ENCODE results near the gene JSRP1.

The JSRP1 gene

DNA sequence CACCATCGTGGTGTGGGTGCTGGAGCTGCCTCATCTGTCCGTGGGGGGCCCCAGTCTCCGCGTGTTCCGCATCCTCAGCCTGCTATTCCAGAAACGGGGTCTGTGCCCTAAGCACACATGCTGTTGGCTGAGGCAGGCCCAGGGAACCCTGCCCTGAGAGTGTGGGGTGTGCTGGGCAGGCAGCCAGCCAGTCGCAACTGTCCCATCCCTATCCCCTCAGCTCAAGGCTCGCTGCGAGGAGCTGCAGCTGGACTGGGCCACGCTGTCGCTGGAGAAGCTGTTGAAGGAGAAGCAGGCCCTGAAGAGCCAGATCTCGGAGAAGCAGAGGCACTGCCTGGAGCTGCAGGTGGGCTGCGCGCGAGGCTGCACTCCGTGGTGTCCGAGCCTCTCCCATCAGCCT is 42.0 kb downstream of the JSRP1 start:
- no peak for DNase-seq

DNA sequence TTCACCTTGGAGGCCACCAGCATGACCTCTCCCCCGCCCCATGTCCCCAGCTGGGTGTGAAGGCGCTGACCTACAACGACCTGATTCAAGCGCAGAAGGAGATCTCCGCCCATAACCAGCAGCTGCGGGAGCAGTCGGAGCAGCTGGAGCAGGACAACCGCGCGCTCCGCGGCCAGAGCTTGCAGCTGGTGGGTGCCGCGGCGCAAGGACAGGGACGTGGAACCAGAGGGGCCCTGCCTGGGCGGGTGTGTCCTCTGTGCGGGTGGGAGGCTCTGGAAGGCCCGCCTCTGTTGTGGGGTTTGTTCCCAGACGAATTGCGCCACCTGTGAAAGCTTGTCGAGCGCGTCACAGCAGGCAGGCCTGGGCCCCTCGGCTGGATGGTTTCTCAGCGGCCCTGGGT is 42.4 kb downstream of the JSRP1 start:
- DNase-seq = no peak

DNA sequence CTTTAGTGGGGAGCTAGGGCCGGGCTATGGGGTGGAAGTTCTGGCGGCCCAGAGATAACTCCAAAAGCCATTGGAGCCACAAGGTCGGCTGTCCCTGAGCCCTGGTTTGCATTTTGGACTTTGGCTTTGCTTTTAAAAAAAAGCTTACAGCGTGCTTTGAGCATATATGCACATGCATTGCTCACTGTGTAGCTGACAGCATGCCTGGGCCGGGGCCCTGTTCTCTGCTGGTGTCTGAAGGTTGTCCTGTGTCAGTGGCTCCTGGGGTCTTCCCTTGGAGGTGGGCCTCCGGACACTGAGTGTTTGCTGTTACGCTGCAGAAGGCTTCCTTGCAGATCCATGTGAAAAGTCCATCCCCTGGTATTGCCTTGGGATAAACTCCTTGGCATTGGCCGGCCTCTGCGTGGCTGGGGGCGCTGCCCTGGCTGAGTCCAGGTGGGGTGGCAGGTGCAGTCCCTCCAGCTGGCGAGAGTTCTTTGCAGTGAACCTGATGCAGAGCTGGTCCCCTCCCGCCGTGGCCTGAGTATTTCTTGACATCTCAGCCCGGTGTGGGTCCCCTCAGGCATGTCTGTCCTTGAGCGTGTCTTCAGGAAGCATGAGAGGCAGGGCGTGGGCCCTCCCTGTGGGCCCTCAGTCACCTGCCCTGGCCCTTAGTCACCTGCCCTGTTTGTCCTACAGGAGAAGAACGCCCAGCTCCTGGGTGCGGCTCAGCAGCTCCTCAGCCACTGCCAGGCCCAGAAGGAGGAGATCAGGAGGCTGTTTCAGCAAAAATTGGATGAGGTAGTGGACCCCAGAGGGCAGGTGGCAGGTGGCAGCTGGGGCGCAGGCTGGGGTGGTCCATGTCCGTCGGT is 43.1 kb downstream of the JSRP1 start:
- DNase-seq = no peak

DNA sequence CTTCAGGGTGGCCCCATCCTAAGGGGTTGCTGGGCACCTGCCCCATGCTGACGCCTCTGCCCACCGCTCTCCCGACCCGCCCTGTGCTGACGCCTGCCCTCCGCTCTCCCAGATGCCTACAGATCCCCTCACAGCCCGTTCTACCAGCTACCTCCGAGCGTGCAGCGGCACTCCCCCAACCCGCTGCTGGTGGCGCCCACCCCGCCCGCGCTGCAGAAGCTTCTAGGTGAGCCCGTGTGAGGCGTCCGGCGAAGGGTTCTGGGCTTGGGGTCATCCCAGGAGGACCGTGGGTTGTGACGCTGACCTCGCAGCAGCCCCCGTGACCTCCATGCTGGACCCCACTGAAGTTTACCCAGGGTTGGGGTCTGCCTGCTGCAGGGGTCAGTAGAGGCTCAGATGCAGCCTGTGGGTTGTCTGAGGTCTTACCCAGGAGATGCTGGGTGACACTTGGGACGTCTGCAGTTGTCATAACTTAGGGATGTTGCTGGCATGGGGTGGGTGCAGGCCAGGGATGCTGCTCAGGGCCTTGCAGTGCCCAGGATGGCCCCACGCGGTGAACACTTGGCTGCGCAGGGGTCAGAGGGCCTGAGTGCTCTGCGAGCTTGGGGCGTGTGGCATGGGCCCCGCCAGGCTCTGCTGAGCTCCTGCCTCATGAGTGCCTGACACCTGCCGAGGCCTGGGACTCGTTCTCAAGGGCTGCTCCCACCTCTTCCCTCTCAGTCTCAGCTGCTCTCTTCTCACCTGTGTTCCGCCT is 45.1 kb downstream of the JSRP1 start:
- no peak for DNase-seq

DNA sequence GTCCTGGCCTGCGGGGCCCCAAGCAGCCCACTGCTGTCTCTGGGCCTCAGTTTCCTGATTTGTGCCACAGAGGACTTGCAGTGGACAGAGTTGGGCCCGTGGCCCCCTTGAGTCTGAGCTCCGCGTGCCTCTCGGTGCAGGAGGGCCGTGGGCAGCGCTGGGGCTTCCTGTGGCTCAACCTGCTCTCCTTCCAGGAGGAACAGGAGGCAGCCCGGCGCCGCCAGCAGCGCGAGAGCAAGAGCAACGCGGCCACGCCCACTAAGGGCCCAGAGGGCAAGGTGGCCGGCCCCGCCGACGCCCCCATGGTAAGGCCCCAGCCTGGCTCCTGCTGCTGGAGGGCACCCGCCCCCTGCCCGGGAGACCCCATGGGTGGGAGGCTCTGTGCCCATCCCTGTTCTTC is 46.0 kb downstream of the JSRP1 start:
- DNase-seq = no peak

DNA sequence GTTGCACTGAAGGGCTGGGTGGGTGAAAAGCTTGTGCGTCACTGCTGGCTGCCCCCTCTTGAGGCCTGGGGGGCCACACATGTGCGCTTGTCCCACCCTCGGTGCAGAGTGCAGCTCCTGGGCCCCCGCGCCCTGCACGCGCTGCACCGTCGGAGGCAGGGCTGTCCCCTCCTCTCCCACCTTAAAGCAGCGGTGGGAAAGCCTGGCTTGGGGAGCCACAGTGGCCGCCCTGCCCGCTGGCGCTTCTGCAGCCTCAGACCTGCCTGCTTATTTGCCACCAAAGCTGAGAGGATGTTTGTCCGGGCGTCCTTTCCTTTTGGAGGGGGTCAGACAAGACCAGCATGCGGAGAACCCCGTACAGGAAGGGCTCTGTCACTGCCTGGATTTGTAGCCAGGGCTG is 46.8 kb downstream of the JSRP1 start:
- DNase-seq = no peak

DNA sequence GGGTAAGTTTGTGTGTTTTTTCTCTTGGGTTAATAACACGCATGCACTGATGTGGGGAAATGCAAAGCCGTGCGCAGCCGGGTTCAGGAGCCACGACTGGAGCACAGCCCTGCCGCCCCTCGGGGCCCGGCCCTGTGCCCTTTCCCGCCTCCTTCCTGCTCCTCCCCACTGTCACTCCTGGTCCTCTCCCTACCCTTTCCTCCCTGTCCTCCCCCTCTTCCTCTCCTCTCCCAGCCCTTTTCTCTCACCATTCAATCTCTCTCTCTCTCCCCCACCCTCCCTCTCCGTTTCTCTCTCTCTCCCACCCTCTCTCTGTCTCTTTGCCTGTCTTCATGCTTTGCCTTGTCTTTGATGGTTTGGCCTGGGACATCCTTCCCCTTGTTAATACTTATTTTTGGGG is 47.2 kb downstream of the JSRP1 start:
- DNase-seq = no peak

DNA sequence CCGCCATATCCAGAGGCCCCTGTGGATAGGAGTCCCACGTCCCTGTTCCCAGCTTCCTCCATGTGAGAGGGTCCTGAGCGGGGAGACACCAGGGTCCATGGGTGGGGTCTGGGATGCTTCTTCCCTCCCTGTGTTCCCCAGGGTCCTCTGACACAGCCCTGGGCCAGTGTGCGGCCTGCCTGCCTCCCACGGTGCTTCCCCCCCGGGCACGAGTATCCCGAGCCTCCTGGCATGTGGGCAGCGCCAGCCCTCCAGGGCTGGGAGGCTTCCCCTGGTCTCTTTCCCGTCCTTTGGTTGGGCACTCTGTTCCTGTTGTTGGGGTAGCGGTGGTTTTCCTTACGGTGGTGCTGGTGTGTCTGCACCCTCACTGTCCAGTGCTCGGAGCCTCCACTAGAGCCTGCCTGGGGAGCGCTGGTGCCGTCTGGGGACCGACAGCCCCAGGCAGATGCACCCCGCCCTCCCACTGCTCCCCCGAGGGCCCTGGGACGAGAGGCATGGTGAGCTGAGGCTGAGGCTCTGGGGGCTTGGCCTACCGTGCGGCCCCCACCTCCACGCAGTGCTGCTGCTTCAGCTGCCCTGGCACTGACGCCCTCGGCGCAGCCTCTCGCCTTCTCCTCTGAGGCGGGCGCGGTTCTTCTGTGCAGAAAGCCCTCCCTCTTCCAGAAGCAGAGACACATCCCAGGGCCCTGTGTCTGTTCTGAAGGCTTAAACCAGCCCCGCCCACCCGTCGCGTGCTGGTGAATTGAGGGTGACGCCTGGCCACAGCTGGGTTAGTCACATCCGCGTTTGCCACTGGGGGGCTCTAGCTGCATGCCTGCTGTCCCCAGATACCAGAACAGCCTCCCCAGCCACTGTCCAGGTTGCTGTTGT is 48.0 kb downstream of the JSRP1 start:
- no peak for DNase-seq

DNA sequence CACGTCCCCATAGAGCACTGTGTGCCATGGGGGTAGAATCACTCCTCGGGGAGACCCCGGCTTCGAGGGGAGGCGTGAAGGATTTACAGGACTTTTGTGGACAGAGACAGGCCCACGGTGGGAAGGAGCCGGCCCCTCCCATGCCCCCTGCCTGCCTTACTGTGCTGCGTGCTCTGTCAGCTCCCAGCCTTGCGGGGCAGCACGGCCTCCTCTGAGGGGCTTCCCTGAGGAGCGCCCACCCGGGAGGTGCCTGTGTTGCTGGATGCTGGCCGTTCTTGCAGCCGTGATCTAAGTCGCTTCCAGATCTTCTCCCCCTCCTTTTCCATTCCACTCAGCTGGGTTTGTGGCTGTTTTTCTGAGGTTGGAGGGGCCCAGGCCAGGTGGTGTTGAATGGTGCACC is 49.2 kb downstream of the JSRP1 start:
- DNase-seq = no peak

DNA sequence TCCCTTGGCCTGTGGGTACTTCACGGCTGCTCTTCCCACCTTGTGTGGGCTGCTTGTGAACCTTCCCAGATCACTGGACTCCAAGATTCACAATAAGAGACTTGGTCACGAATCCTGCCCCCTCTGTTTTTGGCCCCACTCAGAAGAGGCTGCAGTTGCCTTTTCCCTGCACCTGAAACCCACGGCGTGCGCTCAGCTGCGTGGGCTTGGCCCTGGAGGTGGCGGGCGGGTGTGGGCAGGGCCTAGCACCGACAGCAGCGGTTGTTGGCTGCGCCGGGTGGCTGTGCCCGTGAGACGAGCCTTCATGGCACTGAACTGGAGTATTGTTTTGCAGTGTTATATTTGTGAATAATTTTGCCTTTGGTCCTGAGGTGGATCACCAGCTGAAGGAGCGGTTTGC is 53.9 kb downstream of the JSRP1 start:
- DNase-seq = no peak

Data from activated gamma-delta T cell treated with Interleukin-2 at 50 U/mL for 16 hours (primary cell).